GM12878 (cell line): ENCODE measurements around the gene TGFBR3. TPM values are rescaled to one million over a fixed set of nuclear protein-coding genes. Genes with fewer than 3 reads are reported as not detected.

Source experiments
- ATAC-seq: fragments of 200-7000 bp; cut with Tn5 transposase; 3 replicates; pipeline ENCODE4 v1.9.1; 2020; ENCODE audit warnings: mild to moderate bottlenecking, moderate library complexity
- BruUV-seq: library from RNA; stranded (reverse); fragments of 400-500 nt; replicated peaks from 2 replicates; lab custom pipeline; 2021; lab: Mats Ljungman, UMichigan
- CTCF ChIA-PET: fragments of 300-600 bp; sonication (Branson Sonifier 250); formaldehyde crosslinking; extraction: SDS; loops from one replicate; lab custom pipeline; 2021; ENCODE audit warnings: inconsistent platforms; lab: Yijun Ruan, JAX
- POLR2A ChIA-PET: fragments of 350-600 bp; formaldehyde crosslinking; extraction: SDS; loops from one replicate; lab custom pipeline; 2021; ENCODE audit warnings: inconsistent platforms; lab: Charles Lee
- RAD21 ChIA-PET: fragments of 300-600 bp; sonication (Branson Sonifier 250); formaldehyde crosslinking; loops from one replicate; lab custom pipeline; 2023; ENCODE audit warnings: antibody characterized with exemption; ENCODE audit not compliant: unreplicated experiment; lab: Charles Lee
- SMC1A ChIA-PET: fragments of 300-600 bp; sonication (Branson Sonifier 250); formaldehyde crosslinking; loops from one replicate; lab custom pipeline; 2023; ENCODE audit not compliant: unreplicated experiment, uncharacterized antibody; lab: Charles Lee
- DNase-seq: peaks from one replicate; pipeline ENCODE4 v3.0.0-alpha.2; 2011; ENCODE audit warnings: low read depth, low spot score
- FAIRE-seq: peaks from 3 replicates; lab custom pipeline; 2011; peaks lifted over from hg19 to GRCh38; lab: Jason Lieb, UNC
- H2AFZ ChIP-seq: 2 replicates; pipeline ENCODE4 v1.6.0; 2011; ENCODE audit warnings: low read depth, low read length, control low read depth; ENCODE audit not compliant: control insufficient read depth
- H3K27ac ChIP-seq: 2 replicates; pipeline ENCODE4 v1.5.1; 2011; ENCODE audit warnings: control low read depth; ENCODE audit not compliant: control insufficient read depth, insufficient read depth
- H3K27me3 ChIP-seq, 2 experiments: replicated peaks in 1 of 2; 2 replicates each; pipeline versions ENCODE4 v1.6.0 to v1.6.1; 2011; ENCODE audit warnings: low read length in 1 of 2; ENCODE audit not compliant: control insufficient read depth in 2 of 2, insufficient read depth in 2 of 2
- H3K36me3 ChIP-seq, 2 experiments: 2 replicates each; pipeline ENCODE4 v1.5.1; 2011; ENCODE audit warnings: low read length in 1 of 2; ENCODE audit not compliant: control insufficient read depth in 2 of 2, insufficient read depth in 2 of 2
- H3K4me1 ChIP-seq: 2 replicates; pipeline ENCODE4 v1.6.1; 2011; ENCODE audit warnings: mild to moderate bottlenecking, low read length, moderate library complexity, mixed read lengths; ENCODE audit not compliant: control insufficient read depth, insufficient read depth
- H3K4me2 ChIP-seq: 2 replicates; pipeline ENCODE4 v1.6.0; 2011; ENCODE audit warnings: control low read depth; ENCODE audit not compliant: control insufficient read depth, insufficient read depth
- H3K4me3 ChIP-seq: fragments of 200-600 bp; sonication (generic); 2 replicates; pipeline ENCODE4 v1.5.1; 2016
- H3K79me2 ChIP-seq: 2 replicates; pipeline ENCODE4 v1.6.0; 2011; ENCODE audit warnings: low read length; ENCODE audit not compliant: control insufficient read depth, insufficient read depth
- H3K9ac ChIP-seq: 2 replicates; pipeline ENCODE4 v1.8.0; 2011; ENCODE audit warnings: low read length, control low read depth, mixed read lengths; ENCODE audit not compliant: control insufficient read depth, insufficient read depth
- H3K9me3 ChIP-seq: replicated peaks from 3 replicates; pipeline ENCODE4 v1.5.1; 2011; ENCODE audit warnings: mild to moderate bottlenecking, low read length; ENCODE audit not compliant: control insufficient read depth, insufficient read depth
- H4K20me1 ChIP-seq: 2 replicates; pipeline ENCODE4 v1.6.0; 2011; ENCODE audit not compliant: control insufficient read depth, insufficient read depth
- HDAC2 ChIP-seq: fragments of 200-600 bp; sonication (generic); IDR thresholded peaks from 2 replicates; pipeline ENCODE4 v1.6.1; 2017
- IRF4 ChIP-seq: IDR thresholded peaks from 2 replicates; pipeline ENCODE4 v1.6.1; 2011; ENCODE audit warnings: low read depth, low read length
- NR2C2 ChIP-seq: IDR thresholded peaks from 2 replicates; pipeline ENCODE4 v1.6.1; 2011; ENCODE audit warnings: borderline replicate concordance, low read depth; ENCODE audit not compliant: control insufficient read depth, insufficient read length
- PAX8 ChIP-seq: fragments of 450-650 bp; IDR thresholded peaks from 2 replicates; pipeline ENCODE4 v1.6.1; 2017; ENCODE audit warnings: mild to moderate bottlenecking, moderate library complexity
- POLR2AphosphoS2 ChIP-seq: IDR thresholded peaks from 2 replicates; pipeline ENCODE4 v1.6.1; 2011; ENCODE audit warnings: low read depth, mild to moderate bottlenecking, low read length, improper control_type of control experiment, moderate library complexity
- SMAD1 ChIP-seq: fragments of 450-650 bp; IDR thresholded peaks from 2 replicates; pipeline ENCODE4 v1.6.1; 2018; ENCODE audit warnings: mild to moderate bottlenecking, low read depth; ENCODE audit not compliant: partially characterized antibody
- SP1 ChIP-seq: IDR thresholded peaks from one replicate; pipeline ENCODE4 v1.6.1; 2011; ENCODE audit warnings: low read depth, low read length
- STAT3 ChIP-seq: IDR thresholded peaks from 2 replicates; pipeline ENCODE4 v1.6.1; 2011; ENCODE audit warnings: low read depth, low read length, improper control_type of control experiment
- USF2 ChIP-seq: IDR thresholded peaks from 2 replicates; pipeline ENCODE4 v1.6.1; 2011; ENCODE audit warnings: low read depth, low read length, improper control_type of control experiment, borderline replicate concordance
- YBX1 ChIP-seq: fragments of 450-650 bp; IDR thresholded peaks from 2 replicates; pipeline ENCODE4 v1.6.1; 2016; ENCODE audit warnings: antibody characterized with exemption
- ZBTB33 ChIP-seq: fragments of 450-650 bp; IDR thresholded peaks from 2 replicates; pipeline ENCODE4 v1.6.1; 2017; ENCODE audit warnings: mild to moderate bottlenecking
- WGBS: methylation state at CpG from one replicate; pipeline ENCODE4 v1.1.6; 2016; ENCODE audit warnings: low lambda C conversion rate; ENCODE audit not compliant: insufficient replicate concordance, insufficient coverage; ENCODE audit errors: missing lambda C conversion rate; 5-methylcytosine and 5-hydroxymethylcytosine counted together
- in situ Hi-C: fragments of 300-500 bp; cut with MboI; formaldehyde crosslinking; loops from 9 replicates; pipeline ENCODE4 v1.14.3; 2018; ENCODE audit warnings: mixed read lengths
- intact Hi-C: fragments of 100-400 bp; cut with micrococcal nuclease; formaldehyde crosslinking; loops from one replicate; pipeline ENCODE4 v1.14.2; 2022; ENCODE audit not compliant: unreplicated experiment
- polyA plus RNA-seq, 11 experiments: library from polyadenylated mRNA; depleted of rRNA in 4 of 11; unstranded in 6 of 11; stranded (reverse) in 5 of 11; fragments of >200 nt; fragmentation: Nextera tagmentation in 4 of 11; fragmentation: Illumina TruSeq in 1 of 11; extraction: Ambion mirVana in 4 of 11; extraction: Trizol in 1 of 11; gene quantifications; 1 replicate in 1 of 11; 2 replicates in 10 of 11; pipeline versions ENCODE4 v1.2.1 to v1.2.3, GENCODE V29; 2011 to 2016; ENCODE audit warnings: inconsistent platforms in 2 of 11, missing spikeins in 2 of 11, low read depth in 1 of 11
- total RNA-seq, 4 experiments: library from RNA; depleted of rRNA in 3 of 4; stranded (reverse); fragments of >200 nt in 3 of 4; fragmentation: Illumina TruSeq in 1 of 4; extraction: Trizol in 1 of 4; gene quantifications; 2 replicates each; pipeline versions ENCODE4 v1.2.1 to v1.2.3, GENCODE V29; 2013 to 2021

TGFBR3 gene
- total and polyA plus RNA-seq, 10 of the 15 experiments (the other 5 are each of a cell fraction or from before 2014, with no cell fraction given) = 2.7 to 16.5 (median 12.6) TPM

- ChIA-PET POLR2A (no interaction called here), CTCF (interaction anchor here (1.3 kb wide), 1 partner anchor 16 kb away, joined by 3 read pairs; no protein-coding TSS in a partner anchor), SMC1A (interaction anchor here (1.2 kb wide), 1 partner anchor 69 kb away, joined by 3 read pairs; no protein-coding TSS in a partner anchor), RAD21 (no interaction called here)
- Histone ChIP-seq H3K4me1 (peaks cover 21% of the 10 kb centered on the region), H3K9me3 (no peaks in the 10 kb centered on the region), H2AFZ (no peak overlapping the region), H3K9ac (no peak overlapping the region), H3K36me3 (no peaks in the 10 kb centered on the region; a peak in 1 of 4 replicates), H3K4me3 (no peak overlapping the region), H3K27me3 (no peaks in the 10 kb centered on the region), H4K20me1 (no peaks in the 10 kb centered on the region), H3K27ac (no peak overlapping the region), H3K4me2 (no peak overlapping the region), H3K79me2 (no peaks in the 10 kb centered on the region)
- ATAC-seq (no peak), FAIRE-seq (no peak), DNase-seq (no peak)
- WGBS = 78% methylated on average over 8 of the region's 8 CpGs
- TF ChIP-seq USF2 = no peak
- TF ChIP-seq POLR2AphosphoS2 = no peak
- no peak for TF ChIP-seq SMAD1
- TF ChIP-seq SP1 = no peak
- TF ChIP-seq YBX1 = no peak
- no peak for TF ChIP-seq ZBTB33
- TF ChIP-seq PAX8 = no peak
- no peak for TF ChIP-seq HDAC2
- TF ChIP-seq IRF4 = no peak
- no peak for TF ChIP-seq NR2C2
- no peak for TF ChIP-seq STAT3
- BruUV-seq = no TSS peak
- in situ Hi-C loops (no loop called here), intact Hi-C loops (no loop called here)
Observed at GRCh38 chr1:91736146-91736714, 149.7 kb downstream of the TGFBR3 start.
